ENCODE data around the gene SEC11C.
A peak's percentile ranks its signal among the peaks of the same experiment; 100 is the strongest.

The SEC11C gene

GRCh38 chr18:59196161-59196725 is 56.6 kb downstream of the SEC11C start:
- H3K4me3 ChIP-seq (ENCODE audit: low read depth, low read length) = no peak overlapping the region
- CTCF ChIA-PET = interaction anchor here (0.7 to 1.0 kb wide), 2 partner anchors 22 to 75 kb away, joined by 3 to 4 read pairs; no protein-coding TSS in a partner anchor
- POLR2A ChIA-PET = interaction anchor here (0.8 kb wide), 1 partner anchor 35 kb away, joined by 4 read pairs; no protein-coding TSS in a partner anchor
- DNase-seq (ENCODE audit: low read depth, low spot score) = no peak
- TF ChIP-seq CTCF (IDR thresholded peaks at IDR 0.05; ENCODE audit: insufficient read depth, low read length, missing control alignments) = no peak

DNA sequence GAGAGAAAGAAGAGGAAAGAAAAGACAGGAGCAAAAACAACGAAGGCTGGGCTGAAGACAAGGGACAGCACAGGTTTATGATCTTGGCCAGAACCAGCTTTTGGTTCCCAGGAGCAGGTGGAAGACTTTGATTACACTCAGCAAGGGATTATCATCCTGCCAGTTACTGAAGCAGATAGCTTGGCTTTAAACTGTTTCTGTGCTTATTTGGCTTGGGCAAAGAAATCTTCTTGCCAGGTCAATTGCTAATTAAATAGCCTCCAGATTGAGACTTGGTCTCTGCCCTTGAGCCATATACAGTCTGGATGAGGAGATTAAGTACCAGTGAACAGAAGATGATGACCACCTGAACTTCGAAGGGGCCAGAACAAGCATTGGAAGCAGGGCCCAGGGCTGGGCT is 58.0 kb downstream of the SEC11C start:
- no peak for DNase-seq (ENCODE audit: low read depth, low spot score)
- CTCF ChIA-PET = interaction anchor here (1.0 to 1.7 kb wide), 2 partner anchors 18 to 206 kb away, joined by 3 to 4 read pairs; no protein-coding TSS in a partner anchor
- POLR2A ChIA-PET = no interaction called here
- no peak for TF ChIP-seq CTCF (IDR thresholded peaks at IDR 0.05; ENCODE audit: insufficient read depth, low read length, missing control alignments)
- H3K4me3 ChIP-seq (ENCODE audit: low read depth, low read length) = no peak overlapping the region

GRCh38 chr18:59198215-59198614 is 58.5 kb downstream of the SEC11C start:
- POLR2A ChIA-PET = no interaction called here

DNA sequence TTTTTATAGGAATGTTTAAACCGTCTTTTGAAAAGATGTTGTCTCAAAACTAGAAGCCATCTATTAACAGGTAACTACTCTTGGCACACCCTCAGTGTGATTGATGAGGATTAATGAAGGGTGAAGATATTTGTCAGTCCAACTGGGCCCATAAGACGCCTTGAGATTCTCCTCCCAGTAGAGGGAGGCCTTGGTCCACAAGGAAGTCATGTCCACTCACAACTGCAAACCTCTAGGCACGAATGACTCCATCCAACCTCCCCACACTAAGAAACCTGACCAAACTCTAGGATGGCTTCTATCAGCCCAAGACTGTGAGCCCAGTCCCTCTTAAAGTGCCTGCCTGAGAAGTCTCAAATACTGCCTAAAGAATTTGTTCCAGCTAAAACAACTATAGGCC is 61.1 kb downstream of the SEC11C start:
- POLR2A ChIA-PET = no interaction called here
- no peak for DNase-seq (ENCODE audit: low read depth, low spot score)
- CTCF ChIA-PET = interaction anchor here (0.9 to 4.3 kb wide), 5 partner anchors 11 to 202 kb away, joined by 3 to 33 read pairs (median 8); no protein-coding TSS in a partner anchor
- no peak overlapping the region for H3K4me3 ChIP-seq (ENCODE audit: low read depth, low read length)
- TF ChIP-seq CTCF (IDR thresholded peaks at IDR 0.05; ENCODE audit: insufficient read depth, low read length, missing control alignments) = peak; percentile 48

More at GRCh38 chr18:59198215-59198614, 58.5 kb downstream of the SEC11C start:
- TF ChIP-seq CTCF (IDR thresholded peaks at IDR 0.05; ENCODE audit: insufficient read depth, low read length, missing control alignments) = no peak
- CTCF ChIA-PET = interaction anchor here (1.0 to 1.7 kb wide), 2 partner anchors 18 to 205 kb away, joined by 3 to 4 read pairs; no protein-coding TSS in a partner anchor
- no peak for DNase-seq (ENCODE audit: low read depth, low spot score)
- no peak overlapping the region for H3K4me3 ChIP-seq (ENCODE audit: low read depth, low read length)

GRCh38 chr18:59202258-59202820 is 62.7 kb downstream of the SEC11C start:
- no peak for DNase-seq (ENCODE audit: low read depth, low spot score)
- no peak for TF ChIP-seq CTCF (IDR thresholded peaks at IDR 0.05; ENCODE audit: insufficient read depth, low read length, missing control alignments)
- POLR2A ChIA-PET = no interaction called here
- CTCF ChIA-PET = interaction anchor here (0.7 to 4.3 kb wide), 6 partner anchors 13 to 436 kb away, joined by 3 to 33 read pairs (median 6); no protein-coding TSS in a partner anchor
- no peak overlapping the region for H3K4me3 ChIP-seq (ENCODE audit: low read depth, low read length)

DNA sequence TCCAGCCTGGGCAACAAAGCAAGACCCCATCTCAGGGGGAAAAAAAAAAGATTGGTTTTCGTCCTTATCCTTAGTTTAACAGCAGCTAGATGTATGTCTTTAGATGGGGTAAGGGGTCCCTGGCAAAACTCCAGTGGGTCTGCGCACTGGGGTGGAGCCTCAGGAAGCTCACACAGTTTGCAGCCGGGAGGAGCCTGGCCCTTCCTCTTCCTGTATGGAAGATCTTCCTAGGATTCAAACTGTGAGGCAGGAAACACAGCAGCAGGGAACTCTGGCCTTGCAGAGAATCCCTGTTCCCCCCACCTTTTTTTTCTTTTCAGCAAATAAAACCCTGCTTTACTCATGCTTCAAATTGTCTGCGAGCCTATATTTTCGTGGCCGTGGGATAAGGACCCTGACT is 67.8 kb downstream of the SEC11C start:
- ChIA-PET POLR2A (no interaction called here), CTCF (no interaction called here)
- H3K4me3 ChIP-seq (ENCODE audit: low read depth, low read length) = no peak overlapping the region
- DNase-seq (ENCODE audit: low read depth, low spot score) = no peak
- TF ChIP-seq CTCF (IDR thresholded peaks at IDR 0.05; ENCODE audit: insufficient read depth, low read length, missing control alignments) = no peak

Data from AG04449 (cell line).